ENCODE results near the gene MAP3K15.

- TF ChIP-seq CTCF (IDR thresholded peaks at IDR 0.05), result no peak
- no peak for TF ChIP-seq POLR2A (IDR thresholded peaks at IDR 0.05)
These were observed 154.4 kb downstream of the MAP3K15 start for GRCh38 chrX:19360903-19361302.

All from esophagus squamous epithelium (tissue), 4 donors.